Measurements from ENCODE around the gene DLGAP4. TPM values are rescaled to one million over a fixed set of nuclear protein-coding genes. Genes with fewer than 3 reads are reported as not detected.

The DLGAP4 gene
- total and polyA plus RNA-seq, 2 of the 13 experiments (the other 11 are each of a cell fraction or from before 2014, with no cell fraction given), result 15.2 to 26.7 TPM

- TF ChIP-seq TFE3 (CRISPR knock-in tag; IDR thresholded peaks at IDR 0.05) (no peak), ZBTB49 (CRISPR knock-in tag; IDR thresholded peaks at IDR 0.05; ENCODE audit: borderline replicate concordance) (no peak), JUNB (CRISPR knock-in tag; IDR thresholded peaks at IDR 0.05; ENCODE audit: borderline replicate concordance) (no peak), ZNF564 (CRISPR knock-in tag; IDR thresholded peaks at IDR 0.05) (no peak), HNF1A (IDR thresholded peaks at IDR 0.05; ENCODE audit: low read depth) (no peak), HNF1A (CRISPR knock-in tag; IDR thresholded peaks at IDR 0.05; ENCODE audit: borderline replicate concordance) (no peak), ZBED4 (CRISPR knock-in tag; IDR thresholded peaks at IDR 0.05; ENCODE audit: borderline replicate concordance) (no peak), HIC2 (CRISPR knock-in tag; IDR thresholded peaks at IDR 0.05; ENCODE audit: low read depth) (no peak), ZNF296 (CRISPR knock-in tag; conservative IDR thresholded peaks at IDR 0.05) (peak; percentile 90), MAZ (IDR thresholded peaks at IDR 0.05; ENCODE audit: borderline replicate concordance, low read depth, low read length) (0 out of 2 replicates have a peak, but pooled peaks have one; percentile 39), MAZ (CRISPR knock-in tag; IDR thresholded peaks at IDR 0.05; ENCODE audit: low read depth) (no peak)
Observed at GRCh38 chr20:36496707-36497669, 190.8 kb downstream of the DLGAP4 start (continued).

All from HepG2 (cell line).